NCI-H2081 treated with DMSO at 0.1 percent for 48 hours (cell line): ENCODE data around the gene RALGAPA2.
A peak's percentile ranks its signal among the peaks of the same experiment; 100 is the strongest.

Experiments
- DNase-seq: peaks from one replicate; lab custom pipeline; 2025; lab: John Stamatoyannopoulos, UW

RALGAPA2 gene

GRCh38 chr20:20629556-20630188, 82.8 kb downstream of the RALGAPA2 start:
- DNase-seq = no peak

- no peak for DNase-seq
These were observed 84.1 kb downstream of the RALGAPA2 start for GRCh38 chr20:20628314-20628713.

GRCh38 chr20:20627471-20627870, 85.0 kb downstream of the RALGAPA2 start:
- DNase-seq = no peak

- peak; percentile 86 for DNase-seq
These were observed 87.5 kb downstream of the RALGAPA2 start for GRCh38 chr20:20624914-20625313.

- DNase-seq = no peak
These were observed 91.2 kb downstream of the RALGAPA2 start for GRCh38 chr20:20621195-20621594.

GRCh38 chr20:20614391-20614790, 98.1 kb downstream of the RALGAPA2 start:
- no peak for DNase-seq

- no peak for DNase-seq
These were observed 100.2 kb downstream of the RALGAPA2 start for GRCh38 chr20:20612251-20612650.

- peak; percentile 18 for DNase-seq
These were observed 101.3 kb downstream of the RALGAPA2 start for GRCh38 chr20:20611167-20611566.

GRCh38 chr20:20609522-20609921, 102.9 kb downstream of the RALGAPA2 start:
- no peak for DNase-seq

GRCh38 chr20:20608641-20609040, 103.8 kb downstream of the RALGAPA2 start:
- no peak for DNase-seq

- DNase-seq = no peak
These were observed 104.4 kb downstream of the RALGAPA2 start for GRCh38 chr20:20608041-20608440.

GRCh38 chr20:20606881-20607280, 105.6 kb downstream of the RALGAPA2 start:
- DNase-seq = no peak

GRCh38 chr20:20606050-20606449, 106.4 kb downstream of the RALGAPA2 start:
- DNase-seq = no peak

- DNase-seq = no peak
These were observed 107.5 kb downstream of the RALGAPA2 start for GRCh38 chr20:20604907-20605306.

GRCh38 chr20:20604357-20604756, 108.1 kb downstream of the RALGAPA2 start:
- DNase-seq = no peak

- DNase-seq = no peak
These were observed 109.0 kb downstream of the RALGAPA2 start for GRCh38 chr20:20603339-20603990.

- no peak for DNase-seq
These were observed 114.5 kb downstream of the RALGAPA2 start for GRCh38 chr20:20597966-20598365.

- DNase-seq = no peak
These were observed 118.3 kb downstream of the RALGAPA2 start for GRCh38 chr20:20594171-20594530.

- DNase-seq = peak; percentile 83
These were observed 118.8 kb downstream of the RALGAPA2 start for GRCh38 chr20:20593447-20594170.

GRCh38 chr20:20585146-20585545, 127.3 kb downstream of the RALGAPA2 start:
- DNase-seq = no peak

- no peak for DNase-seq
These were observed 129.7 kb downstream of the RALGAPA2 start for GRCh38 chr20:20582734-20583133.

GRCh38 chr20:20580139-20580538, 132.3 kb downstream of the RALGAPA2 start:
- DNase-seq = no peak

- DNase-seq = no peak
These were observed 133.6 kb downstream of the RALGAPA2 start for GRCh38 chr20:20578838-20579237.
